Measurements from ENCODE around the gene PPP1R2C. TPM values are rescaled to one million over a fixed set of nuclear protein-coding genes. Genes with fewer than 3 reads are reported as not detected.

Gene PPP1R2C
- not detected in 2 replicates for total RNA-seq

GRCh38 chrX:42778096-42778495 is at the start of gene PPP1R2C:
Gene PPP1R2C, minus strand, starts transcription at chrX:42778163. Its CDS starts 84 bp downstream, at chrX:42778079.

